ENCODE results near the gene MBOAT2.

GRCh38 chr2:9004338-9005204 is 1.1 kb upstream of the MBOAT2 start:
- no peak for TF ChIP-seq CTCF (conservative IDR thresholded peaks at IDR 0.05; ENCODE audit: low read depth, low read length)
- no peak for TF ChIP-seq EZH2 (IDR thresholded peaks at IDR 0.05; ENCODE audit: low read length, unreplicated experiment)
- TF ChIP-seq EZH2phosphoT487 (IDR thresholded peaks at IDR 0.05; ENCODE audit: borderline replicate concordance, low read length), result no peak
